Keratinocyte (primary cell): Measurements from ENCODE around the gene TAOK1. TPM values are rescaled to one million over a fixed set of nuclear protein-coding genes. Genes with fewer than 3 reads are reported as not detected.

ENCODE experiments used
- DNase-seq: peaks from one replicate; pipeline ENCODE4 v3.0.0-alpha.2; 2011; ENCODE audit warnings: low read depth, missing footprints, low spot score
- FAIRE-seq: peaks from 2 replicates; lab custom pipeline; 2011; peaks lifted over from hg19 to GRCh38; lab: Jason Lieb, UNC
- H2AFZ ChIP-seq: 2 replicates; pipeline ENCODE4 v1.6.0; 2012; ENCODE audit warnings: low read length, control low read depth, inconsistent platforms; ENCODE audit not compliant: control insufficient read depth
- H3K27ac ChIP-seq: 2 replicates; pipeline ENCODE4 v1.5.1; 2011; ENCODE audit warnings: low read length; ENCODE audit not compliant: control insufficient read depth, insufficient read depth
- H3K27me3 ChIP-seq: 3 replicates; pipeline ENCODE4 v1.6.0; 2011; ENCODE audit warnings: low read length; ENCODE audit not compliant: control insufficient read depth, insufficient read depth; ENCODE audit errors: extremely low read depth
- H3K36me3 ChIP-seq, 2 experiments: 2 replicates in 1 of 2; 3 replicates in 1 of 2; pipeline ENCODE4 v1.5.1; 2011; ENCODE audit warnings: low read length in 2 of 2, mild to moderate bottlenecking in 1 of 2; ENCODE audit not compliant: control insufficient read depth in 2 of 2, insufficient read depth in 2 of 2; ENCODE audit errors: extremely low read depth in 1 of 2
- H3K4me1 ChIP-seq: 3 replicates; pipeline ENCODE4 v1.5.1; 2011; ENCODE audit warnings: low read length; ENCODE audit not compliant: control insufficient read depth, insufficient read depth; ENCODE audit errors: extremely low read depth
- H3K4me2 ChIP-seq: 3 replicates; pipeline ENCODE4 v1.6.0; 2011; ENCODE audit warnings: low read depth, low read length; ENCODE audit not compliant: control insufficient read depth, insufficient read depth; ENCODE audit errors: extremely low read depth
- H3K4me3 ChIP-seq, 3 experiments: fragments of 200-600 bp in 1 of 3; sonication (generic) in 1 of 3; 2 replicates in 2 of 3; 3 replicates in 1 of 3; pipeline ENCODE4 v1.5.1; 2011 to 2016; ENCODE audit warnings: low read length in 3 of 3, mild to moderate bottlenecking in 3 of 3, control low read depth in 2 of 3, inconsistent platforms in 1 of 3, low read depth in 1 of 3, mixed read lengths in 1 of 3, mixed run types in 1 of 3, moderate library complexity in 1 of 3; ENCODE audit not compliant: control insufficient read depth in 2 of 3, insufficient read depth in 2 of 3; ENCODE audit errors: extremely low read depth in 1 of 3
- H3K79me2 ChIP-seq: 2 replicates; pipeline ENCODE4 v1.6.0; 2012; ENCODE audit warnings: low read length; ENCODE audit not compliant: control insufficient read depth, insufficient read depth
- H3K9ac ChIP-seq: 3 replicates; pipeline ENCODE4 v1.6.0; 2011; ENCODE audit warnings: low read length; ENCODE audit not compliant: control insufficient read depth, insufficient read depth; ENCODE audit errors: extremely low read depth
- H3K9me1 ChIP-seq: 3 replicates; pipeline ENCODE4 v1.6.0; 2011; ENCODE audit warnings: low read length; ENCODE audit not compliant: control insufficient read depth, insufficient read depth; ENCODE audit errors: extremely low read depth
- H3K9me3 ChIP-seq: 2 replicates; pipeline ENCODE4 v1.5.1; 2012; ENCODE audit warnings: low read depth, low read length; ENCODE audit not compliant: control insufficient read depth
- H4K20me1 ChIP-seq: 3 replicates; pipeline ENCODE4 v1.6.0; 2011; ENCODE audit warnings: low read length; ENCODE audit not compliant: control insufficient read depth, insufficient read depth; ENCODE audit errors: extremely low read depth
- CTCF ChIP-seq, 3 experiments: IDR thresholded peaks in 1 of 3; conservative IDR thresholded peaks in 1 of 3; optimal IDR thresholded peaks in 1 of 3; 2 replicates in 2 of 3; 3 replicates in 1 of 3; pipeline versions ENCODE3 to v1.5.1; 2011; ENCODE audit warnings: low read length in 3 of 3, mild to moderate bottlenecking in 3 of 3, moderate library complexity in 2 of 3, control low read depth in 1 of 3, inconsistent platforms in 1 of 3; ENCODE audit not compliant: insufficient read depth in 2 of 3; ENCODE audit errors: extremely low read depth in 1 of 3
- EZH2 ChIP-seq: IDR thresholded peaks from one replicate; pipeline ENCODE4 v1.6.1; 2012; ENCODE audit warnings: inconsistent platforms, mild to moderate bottlenecking, low read length, moderate library complexity
- dilution Hi-C: fragments of 300-500 bp; cut with MboI; formaldehyde crosslinking; loops from one replicate; pipeline ENCODE4 v1.7.0; 2020; ENCODE audit warnings: low sequenced_read_pairs; ENCODE audit not compliant: extremely low pct_ligation_motif_present
- polyA plus RNA-seq, 5 experiments: library from polyadenylated mRNA; depleted of rRNA in 3 of 5; stranded (reverse) in 3 of 5; stranded (forward) in 1 of 5; unstranded in 1 of 5; fragments of >200 nt; gene quantifications; 1 replicate in 1 of 5; 2 replicates in 3 of 5; 3 replicates in 1 of 5; pipeline versions ENCODE4 v1.2.1 to v1.2.3, GENCODE V29; 2011 to 2012; ENCODE audit warnings: missing spikeins in 2 of 5, low read depth in 1 of 5, low replicate concordance in 1 of 5

Gene TAOK1
- polyA plus RNA-seq, 1 donor (not counting 4 experiments of a cell fraction or from before 2014, with no cell fraction given): 26.7 TPM

- H3K27ac ChIP-seq: no peak overlapping the region
- no peaks in the 10 kb centered on the region for H3K9me3 ChIP-seq
- H3K36me3 ChIP-seq: no peaks in the 10 kb centered on the region
- DNase-seq (no peak), FAIRE-seq (no peak)
- peaks cover 46% of the 10 kb centered on the region for H3K4me1 ChIP-seq
- dilution Hi-C loops: no loop called here
- peak overlapping the region; percentile 92 for H3K4me2 ChIP-seq
- H3K9me1 ChIP-seq: no peaks in the 10 kb centered on the region
- peak overlapping the region; percentile 51 to 78 (median 70) for H3K4me3 ChIP-seq
- no peaks in the 10 kb centered on the region for H3K27me3 ChIP-seq
- H3K9ac ChIP-seq: no peak overlapping the region
- H4K20me1 ChIP-seq: no peaks in the 10 kb centered on the region
- TF ChIP-seq EZH2 (no peak), CTCF (optimal IDR thresholded peaks at IDR 0.05 in 1 of 3, IDR thresholded peaks at IDR 0.05 in 1 of 3, conservative IDR thresholded peaks at IDR 0.05 in 1 of 3; ENCODE audit: extremely low read depth in 1 of 3, insufficient read depth in 2 of 3, low read length in 3 of 3) (no peak)
- H2AFZ ChIP-seq: no peak overlapping the region
- H3K79me2 ChIP-seq: peaks cover 19% of the 10 kb centered on the region
These were observed 204.4 kb downstream of the TAOK1 start for GRCh38 chr17:29594519-29595090.

GRCh38 chr17:29595107-29595942 lies 205.2 kb downstream of the TAOK1 start:
- Histone ChIP-seq H3K9me1 (no peaks in the 10 kb centered on the region), H4K20me1 (no peaks in the 10 kb centered on the region), H3K79me2 (peaks cover 21% of the 10 kb centered on the region), H3K4me1 (peaks cover 39% of the 10 kb centered on the region), H2AFZ (no peak overlapping the region), H3K4me3 (no peak overlapping the region), H3K4me2 (peak overlapping the region; percentile 13), H3K27me3 (no peaks in the 10 kb centered on the region), H3K36me3 (no peaks in the 10 kb centered on the region), H3K9ac (no peak overlapping the region), H3K27ac (no peak overlapping the region), H3K9me3 (no peaks in the 10 kb centered on the region)
- dilution Hi-C loops: no loop called here
- FAIRE-seq: peak; percentile 29
- TF ChIP-seq EZH2 (no peak), CTCF (optimal IDR thresholded peaks at IDR 0.05 in 1 of 3, IDR thresholded peaks at IDR 0.05 in 1 of 3, conservative IDR thresholded peaks at IDR 0.05 in 1 of 3; ENCODE audit: extremely low read depth in 1 of 3, insufficient read depth in 2 of 3, low read length in 3 of 3) (no peak)
- DNase-seq: no peak
